IMR-90 (cell line): ENCODE results near the gene KRT82. TPM values are rescaled to one million over a fixed set of nuclear protein-coding genes. Genes with fewer than 3 reads are reported as not detected.

Experiments used
- ATAC-seq: fragments of 200-7000 bp; cut with Tn5 transposase; 2 replicates; pipeline ENCODE4 v1.9.1; 2020; ENCODE audit warnings: low read depth, mild to moderate bottlenecking, moderate library complexity
- Bru-seq: library from RNA; stranded (reverse); fragments of 400-500 nt; gene quantifications from one replicate; lab custom pipeline; 2021; lab: Mats Ljungman, UMichigan
- BruChase-seq, 2 experiments: library from RNA; stranded (reverse); fragments of 400-500 nt; gene quantifications; one replicate each; lab custom pipeline; 2021; lab: Mats Ljungman, UMichigan
- BruUV-seq: library from RNA; stranded (reverse); fragments of 400-500 nt; replicated peaks from 2 replicates; lab custom pipeline; 2021; lab: Mats Ljungman, UMichigan
- CTCF ChIA-PET: fragments of 300-600 bp; formaldehyde crosslinking; extraction: SDS; loops from one replicate; lab custom pipeline; 2021; ENCODE audit warnings: antibody characterized with exemption; lab: Yijun Ruan, JAX
- POLR2A ChIA-PET: fragments of 300-600 bp; sonication (Branson Sonifier 250); formaldehyde crosslinking; loops from one replicate; lab custom pipeline; 2022; ENCODE audit warnings: antibody characterized with exemption; ENCODE audit not compliant: unreplicated experiment; lab: Charles Lee
- DNase-seq: peaks from one replicate; pipeline ENCODE4 v3.0.0; 2013
- H2AFZ ChIP-seq: replicated peaks from 2 replicates; pipeline ENCODE3; 2013; ENCODE audit warnings: low read length, mild to moderate bottlenecking; ENCODE audit not compliant: poor library complexity
- H2AK5ac ChIP-seq: 2 replicates; pipeline ENCODE4 v1.6.1; 2013; ENCODE audit warnings: low read depth, low read length, inconsistent platforms
- H2AK9ac ChIP-seq: replicated peaks from 2 replicates; pipeline ENCODE3; 2013; ENCODE audit warnings: mild to moderate bottlenecking, low read depth, low read length, moderate library complexity; ENCODE audit not compliant: poor library complexity
- H2BK120ac ChIP-seq: 2 replicates; pipeline ENCODE4 v1.6.1; 2013; ENCODE audit warnings: low read depth, low read length, inconsistent platforms
- H2BK15ac ChIP-seq: 3 replicates; pipeline ENCODE4 v1.6.1; 2013; ENCODE audit warnings: low read depth, low read length, inconsistent platforms
- H2BK20ac ChIP-seq: 2 replicates; pipeline ENCODE4 v1.6.1; 2013; ENCODE audit warnings: low read depth, mild to moderate bottlenecking, inconsistent platforms, low read length, moderate library complexity
- H2BK5ac ChIP-seq: 2 replicates; pipeline ENCODE4 v1.6.1; 2013; ENCODE audit warnings: mild to moderate bottlenecking, low read depth, low read length, inconsistent platforms; ENCODE audit not compliant: poor library complexity, severe bottlenecking
- H3K14ac ChIP-seq: replicated peaks from 2 replicates; pipeline ENCODE4 v1.6.1; 2013; ENCODE audit warnings: low read depth, low read length, inconsistent platforms
- H3K18ac ChIP-seq: 2 replicates; pipeline ENCODE4 v1.6.1; 2013; ENCODE audit warnings: low read depth, low read length, control low read depth
- H3K23ac ChIP-seq: 2 replicates; pipeline ENCODE4 v1.6.1; 2013; ENCODE audit warnings: low read depth, low read length, inconsistent platforms
- H3K27ac ChIP-seq: 2 replicates; pipeline ENCODE4 v1.5.1; 2013; ENCODE audit warnings: mild to moderate bottlenecking, control low read depth, low read length; ENCODE audit not compliant: insufficient read depth
- H3K27me3 ChIP-seq: 2 replicates; pipeline ENCODE4 v1.6.1; 2013; ENCODE audit warnings: low read length; ENCODE audit not compliant: control insufficient read depth, insufficient read depth
- H3K36me3 ChIP-seq: 2 replicates; pipeline ENCODE4 v1.6.1; 2013; ENCODE audit warnings: low read length, mixed read lengths; ENCODE audit not compliant: control insufficient read depth, insufficient read depth
- H3K4ac ChIP-seq: 2 replicates; pipeline ENCODE4 v1.6.1; 2013; ENCODE audit warnings: low read depth, low read length, inconsistent platforms
- H3K4me1 ChIP-seq: 2 replicates; pipeline ENCODE4 v1.6.1; 2013; ENCODE audit warnings: low read length, mixed read lengths; ENCODE audit not compliant: control insufficient read depth, insufficient read depth
- H3K4me2 ChIP-seq: 2 replicates; pipeline ENCODE4 v1.6.1; 2013; ENCODE audit warnings: low read depth, mild to moderate bottlenecking, control low read depth, low read length, moderate library complexity
- H3K4me3 ChIP-seq: 2 replicates; pipeline ENCODE4 v1.5.1; 2013; ENCODE audit warnings: low read depth, mild to moderate bottlenecking, control low read depth, low read length, moderate library complexity; ENCODE audit not compliant: insufficient read depth
- H3K56ac ChIP-seq: 2 replicates; pipeline ENCODE4 v1.6.1; 2013; ENCODE audit warnings: low read length, inconsistent platforms; ENCODE audit not compliant: insufficient read depth; ENCODE audit errors: extremely low read depth
- H3K79me1 ChIP-seq, 2 experiments: 2 replicates each; pipeline ENCODE4 v1.6.1; 2013; ENCODE audit warnings: low read length in 2 of 2, inconsistent platforms in 1 of 2, low read depth in 1 of 2
- H3K9ac ChIP-seq: 2 replicates; pipeline ENCODE4 v1.6.1; 2013; ENCODE audit warnings: low read depth, low read length, control low read depth
- H3K9me1 ChIP-seq: 2 replicates; pipeline ENCODE4 v1.6.1; 2013; ENCODE audit warnings: low read length, inconsistent platforms; ENCODE audit not compliant: insufficient read depth
- H3K9me3 ChIP-seq: 2 replicates; pipeline ENCODE4 v1.6.1; 2013; ENCODE audit warnings: low read length; ENCODE audit not compliant: control insufficient read depth, insufficient read depth
- H4K20me1 ChIP-seq: 2 replicates; pipeline ENCODE4 v1.6.1; 2013; ENCODE audit warnings: low read length, inconsistent platforms; ENCODE audit not compliant: insufficient read depth
- H4K5ac ChIP-seq: 2 replicates; pipeline ENCODE4 v1.6.1; 2013; ENCODE audit warnings: mild to moderate bottlenecking, low read depth, low read length, control low read depth
- H4K8ac ChIP-seq, 2 experiments: 2 replicates each; pipeline ENCODE4 v1.6.1; 2013; ENCODE audit warnings: low read depth in 2 of 2, low read length in 2 of 2, control low read depth in 1 of 2, inconsistent platforms in 1 of 2
- H4K91ac ChIP-seq: 2 replicates; pipeline ENCODE4 v1.6.1; 2013; ENCODE audit warnings: low read depth, low read length, inconsistent platforms; ENCODE audit not compliant: insufficient read depth
- MAFK ChIP-seq: IDR thresholded peaks from 2 replicates; pipeline ENCODE4 v1.6.1; 2012; ENCODE audit warnings: low read depth, low read length, improper control_type of control experiment
- WGBS, 2 experiments: methylation state at CpG; one replicate each; pipeline versions ENCODE4 v1.1.5 to v1.1.7; 2013; ENCODE audit warnings: missing lambda C conversion rate in 2 of 2; ENCODE audit not compliant: insufficient read length in 1 of 2; ENCODE audit errors: extremely low coverage in 2 of 2; 5-methylcytosine and 5-hydroxymethylcytosine counted together
- dilution Hi-C: fragments of 300-500 bp; cut with HindIII; formaldehyde crosslinking; loops from one replicate; pipeline ENCODE4 v1.14.3; 2018; ENCODE audit warnings: low sequenced_read_pairs; ENCODE audit not compliant: unreplicated experiment
- in situ Hi-C: fragments of 300-500 bp; cut with MboI; formaldehyde crosslinking; loops from 3 replicates; pipeline ENCODE4 v1.14.3; 2019; ENCODE audit warnings: low sequenced_read_pairs, inconsistent platforms, mixed read lengths
- intact Hi-C: fragments of 100-400 bp; cut with micrococcal nuclease; formaldehyde crosslinking; loops from 2 replicates; pipeline ENCODE4 v1.10.0; 2022
- long read RNA-seq: library from polyadenylated mRNA; unstranded; transcript quantifications from one replicate; pipeline ENCODE4 v2.0.0, GENCODE V29; 2021; ENCODE audit not compliant: unreplicated experiment
- polyA plus RNA-seq, 3 experiments: library from polyadenylated mRNA; depleted of rRNA; stranded (reverse); fragments of >200 nt; gene quantifications; 2 replicates each; pipeline ENCODE4 v1.2.3, GENCODE V29; 2012; ENCODE audit warnings: low replicate concordance in 1 of 3
- total RNA-seq: library from RNA; depleted of rRNA; stranded (reverse); fragments of >200 nt; gene quantifications from 2 replicates; pipeline ENCODE4 v1.2.3, GENCODE V29; 2012; rRNA removed

The KRT82 gene
- total RNA-seq (not detected in 2 replicates), polyA plus RNA-seq (2012; rRNA removed) (not detected in 2 replicates), Bru-seq, nascent RNA (not detected), BruChase-seq, experiment 1, labeled RNA remaining after a 6-hour chase (not detected), BruChase-seq, experiment 2, labeled RNA remaining after a 2-hour chase (not detected)
- not detected in 2 replicates for polyA plus RNA-seq (2012; cell fraction: cytosol; rRNA removed)
- not detected in 2 replicates for polyA plus RNA-seq (2012; cell fraction: nucleus; rRNA removed; ENCODE audit: low replicate concordance)
- long read RNA-seq = 0 reads

GRCh38 chr12:52405922-52406385 lies at the start of gene KRT82:
Gene KRT82 (minus strand): TSS chr12:52406335. CDS start chr12:52406277, 58 bp downstream.
- intact Hi-C loops = no loop called here
- no peak within 1 kb of the TSS for H2AK5ac ChIP-seq

More at GRCh38 chr12:52405922-52406385, at the start of gene KRT82:
- no peaks in the 10 kb centered on the region for H3K4me1 ChIP-seq
- no peak within 1 kb of the TSS for H2BK120ac ChIP-seq
- peaks cover 50% of the 10 kb centered on the region for H3K27me3 ChIP-seq
- H3K56ac ChIP-seq = no peak within 1 kb of the TSS
- H2BK5ac ChIP-seq = no peak within 1 kb of the TSS
- no peak within 1 kb of the TSS for H3K4me2 ChIP-seq
- H4K20me1 ChIP-seq = no peaks in the 10 kb centered on the region
- no peaks in the 10 kb centered on the region for H3K9me1 ChIP-seq
- H3K9me3 ChIP-seq = no peaks in the 10 kb centered on the region
- no peak within 1 kb of the TSS for H3K9ac ChIP-seq
- no peak within 1 kb of the TSS for H3K18ac ChIP-seq
- H3K4me3 ChIP-seq = no peak within 1 kb of the TSS
- no peak within 1 kb of the TSS for H2BK20ac ChIP-seq
- no peak within 1 kb of the TSS for H3K4ac ChIP-seq
- no peak within 1 kb of the TSS for H3K14ac ChIP-seq
- no peaks in the 10 kb centered on the region for H3K79me1 ChIP-seq
- no peaks in the 10 kb centered on the region for H3K36me3 ChIP-seq
- 58% methylated on average over 5 of the region's 14 CpGs; no CpG with 5 or more reads in 1 of the 2 experiments for WGBS, 2 experiments
- in situ Hi-C loops = no loop called here
- no peak for DNase-seq
- dilution Hi-C loops = no loop called here
- H3K27ac ChIP-seq = no peak within 1 kb of the TSS
- H4K91ac ChIP-seq = no peak within 1 kb of the TSS
- ATAC-seq = no peak
- no peak within 1 kb of the TSS for H2BK15ac ChIP-seq
- H4K5ac ChIP-seq = no peak within 1 kb of the TSS
- BruUV-seq = no TSS peak
- CTCF ChIA-PET = no interaction called here
- no peak within 1 kb of the TSS for H3K23ac ChIP-seq
- no peak within 1 kb of the TSS for H2AFZ ChIP-seq
- no peak within 1 kb of the TSS for H4K8ac ChIP-seq
- no peak for TF ChIP-seq MAFK
- no peak within 1 kb of the TSS for H2AK9ac ChIP-seq
- POLR2A ChIA-PET = no interaction called here
